H1 (cell line): ENCODE data around the gene AP5S1. TPM values are rescaled to one million over a fixed set of nuclear protein-coding genes. Genes with fewer than 3 reads are reported as not detected.

Source experiments
- CTCF ChIA-PET: fragments of 300-600 bp; sonication (Branson Sonifier 250); formaldehyde crosslinking; loops from one replicate; lab custom pipeline; 2021; ENCODE audit not compliant: partially characterized antibody; lab: Charles Lee
- POLR2A ChIA-PET: fragments of 300-600 bp; sonication (Branson Sonifier 250); formaldehyde crosslinking; loops from one replicate; lab custom pipeline; 2021; ENCODE audit warnings: inconsistent platforms; ENCODE audit not compliant: partially characterized antibody; lab: Charles Lee
- DNase-seq, 2 experiments: peaks; one replicate each; pipeline versions ENCODE4 v3.0.0 to v3.0.0-alpha.2; 2010 to 2022; ENCODE audit warnings: low spot score in 2 of 2, low read depth in 1 of 2, mixed read lengths in 1 of 2
- FAIRE-seq: peaks from 2 replicates; lab custom pipeline; 2011; peaks lifted over from hg19 to GRCh38; lab: Jason Lieb, UNC
- H2AFZ ChIP-seq: 2 replicates; pipeline ENCODE4 v1.8.1; 2012; ENCODE audit warnings: low read length, inconsistent platforms
- H2AK5ac ChIP-seq: 2 replicates; pipeline ENCODE4 v1.6.1; 2013; ENCODE audit warnings: low read depth, low read length
- H2BK120ac ChIP-seq: replicated peaks from 2 replicates; pipeline ENCODE3; 2013; ENCODE audit warnings: low read depth, low read length, inconsistent platforms
- H2BK12ac ChIP-seq: 2 replicates; pipeline ENCODE4 v1.6.1; 2013; ENCODE audit warnings: low read depth, low read length
- H2BK15ac ChIP-seq: 2 replicates; pipeline ENCODE4 v1.6.1; 2013; ENCODE audit warnings: low read length
- H2BK20ac ChIP-seq: 2 replicates; pipeline ENCODE4 v1.6.1; 2013; ENCODE audit warnings: low read length
- H2BK5ac ChIP-seq: 2 replicates; pipeline ENCODE4 v1.6.1; 2013; ENCODE audit warnings: low read depth, low read length
- H3K14ac ChIP-seq: 2 replicates; pipeline ENCODE4 v1.6.1; 2013; ENCODE audit warnings: inconsistent platforms; ENCODE audit not compliant: insufficient read length
- H3K18ac ChIP-seq: 2 replicates; pipeline ENCODE4 v1.6.1; 2013; ENCODE audit warnings: low read length; ENCODE audit errors: extremely low read depth
- H3K23ac ChIP-seq: 2 replicates; pipeline ENCODE4 v1.6.1; 2013; ENCODE audit warnings: inconsistent platforms; ENCODE audit not compliant: insufficient read length
- H3K23me2 ChIP-seq: 2 replicates; pipeline ENCODE4 v1.6.1; 2013; ENCODE audit warnings: low read depth, low read length
- H3K27ac ChIP-seq: 2 replicates; pipeline ENCODE4 v1.6.1; 2011; ENCODE audit warnings: low read depth, low read length, inconsistent platforms
- H3K27me3 ChIP-seq, 4 experiments: replicated peaks in 1 of 4; 1 replicate in 1 of 4; 2 replicates in 3 of 4; pipeline versions ENCODE4 v1.6.1 to v1.8.1; 2011 to 2013; ENCODE audit warnings: low read length in 3 of 4, mild to moderate bottlenecking in 3 of 4, inconsistent platforms in 2 of 4, mixed read lengths in 2 of 4, moderate library complexity in 1 of 4; ENCODE audit not compliant: control insufficient read depth in 3 of 4, insufficient read depth in 3 of 4; ENCODE audit errors: extremely low read depth in 1 of 4
- H3K36me3 ChIP-seq, 4 experiments: 2 replicates each; pipeline versions ENCODE4 v1.6.1 to v1.8.1; 2011 to 2013; ENCODE audit warnings: mild to moderate bottlenecking in 4 of 4, low read length in 3 of 4, moderate library complexity in 2 of 4, control low read depth in 1 of 4, inconsistent platforms in 1 of 4; ENCODE audit not compliant: insufficient read depth in 4 of 4, control insufficient read depth in 2 of 4
- H3K4ac ChIP-seq: replicated peaks from 2 replicates; pipeline ENCODE3; 2013; ENCODE audit warnings: low read length, low read depth, mixed read lengths, inconsistent platforms; ENCODE audit not compliant: insufficient read length
- H3K4me1 ChIP-seq, 4 experiments: replicated peaks in 1 of 4; 1 replicate in 1 of 4; 2 replicates in 3 of 4; pipeline versions ENCODE4 v1.6.1 to v1.8.1; 2011 to 2013; ENCODE audit warnings: low read length in 3 of 4, inconsistent platforms in 2 of 4, mixed read lengths in 1 of 4; ENCODE audit not compliant: insufficient read depth in 4 of 4, control insufficient read depth in 3 of 4
- H3K4me2 ChIP-seq, 2 experiments: 2 replicates each; pipeline versions ENCODE4 v1.6.1 to v1.8.1; 2011 to 2013; ENCODE audit warnings: low read depth in 2 of 2, low read length in 2 of 2, control low read depth in 1 of 2, inconsistent platforms in 1 of 2, mild to moderate bottlenecking in 1 of 2; ENCODE audit not compliant: insufficient read depth in 1 of 2
- H3K4me3 ChIP-seq, 4 experiments: fragments of 200-600, 300-600 bp in 1 of 4; sonication (generic), shearing (Covaris generic), sonication (Bioruptor Twin) in 1 of 4; 2 replicates each; pipeline versions ENCODE4 v1.5.1 to v1.8.1; 2011 to 2016; ENCODE audit warnings: low read length in 4 of 4, low read depth in 3 of 4, control low read depth in 2 of 4, inconsistent platforms in 2 of 4, mild to moderate bottlenecking in 2 of 4, mixed read lengths in 1 of 4, moderate library complexity in 1 of 4; ENCODE audit not compliant: insufficient read depth in 2 of 4; ENCODE audit errors: extremely low read depth in 1 of 4
- H3K56ac ChIP-seq: replicated peaks from 2 replicates; pipeline ENCODE3; 2013; ENCODE audit warnings: low read depth, mild to moderate bottlenecking, mixed read lengths, low read length, inconsistent platforms; ENCODE audit not compliant: insufficient read length
- H3K79me1 ChIP-seq: 2 replicates; pipeline ENCODE4 v1.6.1; 2013; ENCODE audit warnings: low read depth, low read length, control low read depth
- H3K79me2 ChIP-seq, 2 experiments: 2 replicates each; pipeline versions ENCODE4 v1.6.1 to v1.8.1; 2012 to 2013; ENCODE audit warnings: low read length in 2 of 2, mild to moderate bottlenecking in 2 of 2, inconsistent platforms in 1 of 2; ENCODE audit not compliant: insufficient read depth in 2 of 2, control insufficient read depth in 1 of 2
- H3K9ac ChIP-seq, 4 experiments: replicated peaks in 1 of 4; 1 replicate in 1 of 4; 2 replicates in 3 of 4; pipeline versions ENCODE4 v1.6.1 to v1.8.1; 2011 to 2013; ENCODE audit warnings: low read depth in 3 of 4, low read length in 3 of 4, control low read depth in 2 of 4, mild to moderate bottlenecking in 2 of 4, moderate library complexity in 2 of 4, inconsistent platforms in 1 of 4; ENCODE audit errors: extremely low read depth in 1 of 4
- H3K9me3 ChIP-seq, 2 experiments: 2 replicates each; pipeline versions ENCODE4 v1.6.1 to v1.8.1; 2012 to 2013; ENCODE audit warnings: mild to moderate bottlenecking in 2 of 2, moderate library complexity in 2 of 2, control low read depth in 1 of 2, inconsistent platforms in 1 of 2, low read depth in 1 of 2, low read length in 1 of 2, mixed read lengths in 1 of 2; ENCODE audit not compliant: insufficient read depth in 2 of 2
- H4K20me1 ChIP-seq, 2 experiments: replicated peaks in 1 of 2; 2 replicates each; pipeline versions ENCODE3 to v1.8.1; 2011 to 2013; ENCODE audit warnings: inconsistent platforms in 2 of 2, low read length in 2 of 2, mild to moderate bottlenecking in 1 of 2; ENCODE audit not compliant: insufficient read depth in 2 of 2, control insufficient read depth in 1 of 2
- H4K5ac ChIP-seq: 2 replicates; pipeline ENCODE4 v1.6.1; 2013; ENCODE audit warnings: low read length, low read depth, mixed read lengths, inconsistent platforms; ENCODE audit not compliant: insufficient read length
- H4K8ac ChIP-seq: 2 replicates; pipeline ENCODE4 v1.8.0; 2013; ENCODE audit warnings: mild to moderate bottlenecking, moderate library complexity, low read length, inconsistent platforms; ENCODE audit not compliant: insufficient read depth; ENCODE audit errors: extremely low read depth
- H4K91ac ChIP-seq: replicated peaks from 2 replicates; pipeline ENCODE3; 2013; ENCODE audit warnings: low read length, mixed read lengths, inconsistent platforms; ENCODE audit not compliant: insufficient read length
- EGR1 ChIP-seq: IDR thresholded peaks from 2 replicates; pipeline ENCODE4 v1.6.1; 2011; ENCODE audit warnings: low read depth, low read length, borderline replicate concordance
- WGBS, 2 experiments: shearing (Covaris generic) in 1 of 2; methylation state at CpG; one replicate each; pipeline versions ENCODE4 v1.1.6 to v1.1.7; 2013 to 2015; ENCODE audit warnings: low lambda C conversion rate in 2 of 2, mixed read lengths in 2 of 2, inconsistent platforms in 1 of 2, low coverage in 1 of 2, missing lambda C conversion rate in 1 of 2; ENCODE audit not compliant: insufficient replicate concordance in 2 of 2, insufficient coverage in 1 of 2, insufficient read length in 1 of 2; ENCODE audit errors: extremely low coverage in 1 of 2, missing lambda C conversion rate in 1 of 2; 5-methylcytosine and 5-hydroxymethylcytosine counted together
- polyA plus RNA-seq, 7 experiments: library from polyadenylated mRNA; depleted of rRNA in 3 of 7; stranded (reverse) in 5 of 7; unstranded in 2 of 7; fragments of >200 nt in 5 of 7; fragments of 200-250 nt in 2 of 7; gene quantifications; 1 replicate in 5 of 7; 2 replicates in 1 of 7; 4 replicates in 1 of 7; pipeline versions ENCODE4 v1.2.1 to v1.2.3, GENCODE V29; 2011 to 2013; ENCODE audit warnings: missing spikeins in 2 of 7, mixed read lengths in 2 of 7
- total RNA-seq: library from RNA; stranded (reverse); fragmentation: NEBNext Ultra II Directional; extraction: Animal tissue kit (Norgen Biotek cat#: 25700); gene quantifications from 2 replicates; pipeline ENCODE4 v1.2.1, GENCODE V29; 2021

Gene AP5S1
- total and polyA plus RNA-seq, 2 of the 8 experiments (the other 6 are each of a cell fraction or from before 2014, with no cell fraction given) = 3.3 to 3.7 TPM

GRCh38 chr20:3842348-3842930 lies 22.1 kb downstream of the AP5S1 start:
- Histone ChIP-seq H4K8ac (no peak overlapping the region), H2AK5ac (no peak overlapping the region), H3K9me3 (no peaks in the 10 kb centered on the region), H3K18ac (no peak overlapping the region; the same call in 1 of the 2 replicates), H3K27ac (no peak overlapping the region), H3K23ac (no peak overlapping the region), H3K14ac (no peak overlapping the region), H2BK120ac (no peak overlapping the region), H2AFZ (no peak overlapping the region), H3K27me3 (no peaks in the 10 kb centered on the region; a peak in 1 of 7 replicates), H2BK15ac (0 out of 2 replicates have a peak overlapping the region, but pooled peaks have one; percentile 81), H3K4ac (no peak overlapping the region), H2BK12ac (no peak overlapping the region), H4K5ac (no peak overlapping the region), H3K56ac (no peak overlapping the region), H3K79me1 (no peaks in the 10 kb centered on the region), H2BK20ac (no peak overlapping the region), H3K9ac (no peak overlapping the region), H3K36me3 (no peaks in the 10 kb centered on the region), H2BK5ac (no peak overlapping the region), H4K91ac (no peak overlapping the region), H3K4me3 (no peak overlapping the region), H3K79me2 (no peaks in the 10 kb centered on the region; a peak in 2 of 4 replicates), H3K23me2 (peaks cover 10% of the 10 kb centered on the region), H3K4me1 (peaks cover 0 to 4% (median 3%) of the 10 kb centered on the region in 4 experiments; a peak in 3 of 7 replicates), H3K4me2 (no peak overlapping the region), H4K20me1 (peaks cover 0 to under 1% of the 10 kb centered on the region in 2 experiments)
- no peak for TF ChIP-seq EGR1
- POLR2A ChIA-PET = interaction anchor here (0.6 to 1.8 kb wide), 3 partner anchors 15 to 675 kb away, joined by 3 to 5 read pairs (median 3); no protein-coding TSS in a partner anchor
- DNase-seq (no peak), FAIRE-seq (no peak)
- 82% methylated on average over 7 of the region's 7 CpGs; no CpG with 5 or more reads in 1 of the 2 experiments for WGBS, 2 experiments
- CTCF ChIA-PET = interaction anchor here (1.4 kb wide), 1 partner anchor 13 kb away, joined by 8 read pairs; no protein-coding TSS in a partner anchor
